Mesenchymal stem cell (in vitro differentiated cells and primary cell): Measurements from ENCODE around the gene ALG5.

Experiments
- DNase-seq: peaks from one replicate; pipeline ENCODE4 v3.0.0-alpha.2; 2013
- H2AFZ ChIP-seq: one replicate; pipeline ENCODE4 v1.6.1; 2013; ENCODE audit warnings: low read depth, mild to moderate bottlenecking, control low read depth, inconsistent platforms, low read length, moderate library complexity
- H2AK5ac ChIP-seq: 2 replicates; pipeline ENCODE4 v1.6.1; 2013; ENCODE audit warnings: low read length, moderate library complexity, mild to moderate bottlenecking, inconsistent platforms; ENCODE audit not compliant: severe bottlenecking
- H2BK120ac ChIP-seq: one replicate; pipeline ENCODE4 v1.6.1; 2013; ENCODE audit warnings: low read depth, mild to moderate bottlenecking, inconsistent platforms, low read length, moderate library complexity
- H2BK12ac ChIP-seq, 2 experiments: one replicate each; pipeline ENCODE4 v1.6.1; 2013; ENCODE audit warnings: inconsistent platforms in 2 of 2, low read length in 2 of 2, mild to moderate bottlenecking in 2 of 2, moderate library complexity in 2 of 2, control low read depth in 1 of 2
- H2BK15ac ChIP-seq: one replicate; pipeline ENCODE4 v1.6.1; 2013; ENCODE audit warnings: mild to moderate bottlenecking, low read depth, inconsistent platforms; ENCODE audit not compliant: poor library complexity, severe bottlenecking
- H2BK5ac ChIP-seq: 2 replicates; pipeline ENCODE4 v1.6.1; 2013; ENCODE audit warnings: low read depth, mild to moderate bottlenecking, low read length, control low read depth, inconsistent platforms; ENCODE audit not compliant: poor library complexity, severe bottlenecking
- H3K14ac ChIP-seq, 2 experiments: one replicate each; pipeline ENCODE4 v1.6.1; 2013; ENCODE audit warnings: inconsistent platforms in 2 of 2, low read length in 2 of 2, control low read depth in 1 of 2, mild to moderate bottlenecking in 1 of 2, moderate library complexity in 1 of 2
- H3K18ac ChIP-seq, 2 experiments: one replicate each; pipeline ENCODE4 v1.6.1; 2013; ENCODE audit warnings: inconsistent platforms in 2 of 2, low read length in 2 of 2, control low read depth in 1 of 2, low read depth in 1 of 2, mild to moderate bottlenecking in 1 of 2
- H3K23ac ChIP-seq, 2 experiments: one replicate each; pipeline ENCODE4 v1.6.1; 2013; ENCODE audit warnings: inconsistent platforms in 2 of 2, low read length in 2 of 2, mild to moderate bottlenecking in 2 of 2, moderate library complexity in 2 of 2, control low read depth in 1 of 2
- H3K27ac ChIP-seq: 2 replicates; pipeline ENCODE4 v1.5.1; 2013; ENCODE audit warnings: mild to moderate bottlenecking, moderate library complexity, low read length, control low read depth, inconsistent platforms; ENCODE audit not compliant: poor library complexity, severe bottlenecking
- H3K27me3 ChIP-seq, 2 experiments: 2 replicates each; pipeline versions ENCODE4 v1.6.1 to v1.7.0; 2013; ENCODE audit warnings: low read length in 2 of 2, mild to moderate bottlenecking in 2 of 2, moderate library complexity in 2 of 2, control low read depth in 1 of 2, inconsistent platforms in 1 of 2; ENCODE audit not compliant: control insufficient read depth in 1 of 2, insufficient read depth in 1 of 2
- H3K36me3 ChIP-seq, 2 experiments: 2 replicates each; pipeline versions ENCODE4 v1.6.1 to v1.7.0; 2013; ENCODE audit warnings: low read length in 2 of 2, control low read depth in 1 of 2, inconsistent platforms in 1 of 2, low read depth in 1 of 2, mild to moderate bottlenecking in 1 of 2; ENCODE audit not compliant: insufficient read depth in 2 of 2, control insufficient read depth in 1 of 2
- H3K4ac ChIP-seq, 2 experiments: one replicate each; pipeline ENCODE4 v1.6.1; 2013; ENCODE audit warnings: inconsistent platforms in 2 of 2, low read length in 2 of 2, mild to moderate bottlenecking in 2 of 2, moderate library complexity in 2 of 2, control low read depth in 1 of 2, low read depth in 1 of 2
- H3K4me1 ChIP-seq: 2 replicates; pipeline ENCODE4 v1.6.1; 2013; ENCODE audit warnings: low read depth, low read length, control low read depth; ENCODE audit not compliant: control insufficient read depth, insufficient read depth
- H3K4me2 ChIP-seq: 2 replicates; pipeline ENCODE4 v1.6.1; 2013; ENCODE audit warnings: low read length, mild to moderate bottlenecking, inconsistent platforms; ENCODE audit not compliant: poor library complexity, severe bottlenecking
- H3K4me3 ChIP-seq, 2 experiments: 2 replicates each; pipeline versions ENCODE4 v1.5.1 to v1.7.0; 2013; ENCODE audit warnings: low read length in 2 of 2, mild to moderate bottlenecking in 2 of 2, control low read depth in 1 of 2, low read depth in 1 of 2; ENCODE audit not compliant: insufficient read depth in 1 of 2
- H3K79me1 ChIP-seq: replicated peaks from 2 replicates; pipeline ENCODE4 v1.6.1; 2013; ENCODE audit warnings: mild to moderate bottlenecking, control low read depth, low read length, inconsistent platforms; ENCODE audit not compliant: poor library complexity, severe bottlenecking
- H3K9ac ChIP-seq: 2 replicates; pipeline ENCODE4 v1.7.0; 2013; ENCODE audit warnings: mild to moderate bottlenecking, low read length, moderate library complexity
- H3K9me3 ChIP-seq: 2 replicates; pipeline ENCODE4 v1.7.0; 2013; ENCODE audit warnings: mild to moderate bottlenecking, low read length; ENCODE audit not compliant: control insufficient read depth
- H4K8ac ChIP-seq: one replicate; pipeline ENCODE4 v1.6.1; 2013; ENCODE audit warnings: inconsistent platforms, mild to moderate bottlenecking, low read length, moderate library complexity
- H4K91ac ChIP-seq: one replicate; pipeline ENCODE4 v1.6.1; 2013; ENCODE audit warnings: mild to moderate bottlenecking, low read length, inconsistent platforms
- WGBS: methylation state at CpG from one replicate; pipeline ENCODE4 v1.1.7; 2013; ENCODE audit warnings: mixed read lengths; 5-methylcytosine and 5-hydroxymethylcytosine counted together

The ALG5 gene

GRCh38 chr13:37011788-37012187 is 12.6 kb upstream of the ALG5 start:
- no peak overlapping the region for H3K14ac ChIP-seq
- no peak overlapping the region for H2BK5ac ChIP-seq
- no peak overlapping the region for H3K4ac ChIP-seq
- WGBS, result no CpG with 5 or more reads among the region's 2 CpGs
- H3K9me3 ChIP-seq, result no peaks in the 10 kb centered on the region
- no peak overlapping the region for H2AFZ ChIP-seq
- peaks cover 13 to 91% of the 10 kb centered on the region in 2 experiments for H3K36me3 ChIP-seq
- H3K27ac ChIP-seq, result no peak overlapping the region
- H3K4me3 ChIP-seq, result no peak overlapping the region
- no peak overlapping the region for H3K9ac ChIP-seq
- no peaks in the 10 kb centered on the region for H3K27me3 ChIP-seq
- no peak overlapping the region for H2BK120ac ChIP-seq
- no peak for DNase-seq
- peaks cover 10% of the 10 kb centered on the region for H3K79me1 ChIP-seq
- no peak overlapping the region for H3K4me2 ChIP-seq
- no peaks in the 10 kb centered on the region for H3K4me1 ChIP-seq
- no peak overlapping the region for H3K18ac ChIP-seq
- H4K8ac ChIP-seq, result no peak overlapping the region
- H2BK12ac ChIP-seq, result no peak overlapping the region
- H4K91ac ChIP-seq, result no peak overlapping the region
- no peak overlapping the region for H2AK5ac ChIP-seq
- no peak overlapping the region for H3K23ac ChIP-seq
- no peak overlapping the region for H2BK15ac ChIP-seq

GRCh38 chr13:37011002-37011401 is 11.9 kb upstream of the ALG5 start:
- no peak overlapping the region for H3K27ac ChIP-seq
- H3K4me3 ChIP-seq, result no peak overlapping the region
- H2BK5ac ChIP-seq, result no peak overlapping the region
- H2BK12ac ChIP-seq, result no peak overlapping the region
- no peak overlapping the region for H3K9ac ChIP-seq
- H3K14ac ChIP-seq, result no peak overlapping the region
- no peaks in the 10 kb centered on the region for H3K27me3 ChIP-seq
- H3K4me1 ChIP-seq, result no peaks in the 10 kb centered on the region
- H3K9me3 ChIP-seq, result no peaks in the 10 kb centered on the region
- H2BK120ac ChIP-seq, result no peak overlapping the region
- DNase-seq, result no peak
- no peak overlapping the region for H3K23ac ChIP-seq
- no peak overlapping the region for H2AFZ ChIP-seq
- WGBS, result no CpG with 5 or more reads among the region's 1 CpG
- H4K8ac ChIP-seq, result no peak overlapping the region
- no peak overlapping the region for H3K4ac ChIP-seq
- H3K79me1 ChIP-seq, result peaks cover 11% of the 10 kb centered on the region
- H2BK15ac ChIP-seq, result no peak overlapping the region
- no peak overlapping the region for H3K18ac ChIP-seq
- H2AK5ac ChIP-seq, result no peak overlapping the region
- H3K4me2 ChIP-seq, result no peak overlapping the region
- peaks cover 10 to 92% of the 10 kb centered on the region in 2 experiments for H3K36me3 ChIP-seq
- H4K91ac ChIP-seq, result no peak overlapping the region

GRCh38 chr13:37010424-37010823 is 11.3 kb upstream of the ALG5 start:
- Histone ChIP-seq H2BK5ac (no peak overlapping the region), H3K27ac (no peak overlapping the region), H3K27me3 (no peaks in the 10 kb centered on the region), H4K8ac (no peak overlapping the region), H2BK12ac (no peak overlapping the region), H3K23ac (no peak overlapping the region), H3K9ac (no peak overlapping the region), H3K4me2 (no peak overlapping the region), H3K4me3 (no peak overlapping the region), H4K91ac (no peak overlapping the region), H3K4me1 (no peaks in the 10 kb centered on the region), H2AFZ (no peak overlapping the region), H2AK5ac (no peak overlapping the region), H3K36me3 (peaks cover 11 to 91% of the 10 kb centered on the region in 2 experiments), H3K79me1 (peaks cover 11% of the 10 kb centered on the region), H3K9me3 (no peaks in the 10 kb centered on the region), H2BK15ac (no peak overlapping the region), H3K14ac (no peak overlapping the region), H2BK120ac (no peak overlapping the region), H3K4ac (no peak overlapping the region), H3K18ac (no peak overlapping the region)
- no peak for DNase-seq
- 100% methylated on average over 1 of the region's 1 CpG for WGBS

- Histone ChIP-seq H3K4me2 (no peak overlapping the region), H3K4me1 (no peaks in the 10 kb centered on the region), H3K79me1 (peaks cover 9% of the 10 kb centered on the region), H3K27me3 (no peaks in the 10 kb centered on the region), H3K9ac (no peak overlapping the region), H3K4me3 (no peak overlapping the region), H3K23ac (no peak overlapping the region), H3K4ac (no peak overlapping the region), H2AK5ac (no peak overlapping the region), H2AFZ (no peak overlapping the region), H2BK120ac (no peak overlapping the region), H3K9me3 (no peaks in the 10 kb centered on the region), H3K14ac (no peak overlapping the region), H2BK15ac (no peak overlapping the region), H4K91ac (no peak overlapping the region), H2BK12ac (no peak overlapping the region), H3K27ac (no peak overlapping the region), H2BK5ac (no peak overlapping the region), H3K18ac (no peak overlapping the region), H3K36me3 (peaks cover 14 to 95% of the 10 kb centered on the region in 2 experiments), H4K8ac (no peak overlapping the region)
- DNase-seq, result no peak
- 95% methylated on average over 4 of the region's 5 CpGs for WGBS
These were observed 10.6 kb upstream of the ALG5 start for GRCh38 chr13:37009692-37010091.
